GM12872 (cell line): ENCODE measurements around the gene TNFRSF1B.

ENCODE experiments used
- TF ChIP-seq, protein P1 (sequence below): IDR thresholded peaks from 3 replicates; pipeline ENCODE4 v1.5.1; 2011; ENCODE audit warnings: low read depth, mild to moderate bottlenecking, low read length, moderate library complexity; ENCODE audit not compliant: insufficient read depth

The TNFRSF1B gene

DNA sequence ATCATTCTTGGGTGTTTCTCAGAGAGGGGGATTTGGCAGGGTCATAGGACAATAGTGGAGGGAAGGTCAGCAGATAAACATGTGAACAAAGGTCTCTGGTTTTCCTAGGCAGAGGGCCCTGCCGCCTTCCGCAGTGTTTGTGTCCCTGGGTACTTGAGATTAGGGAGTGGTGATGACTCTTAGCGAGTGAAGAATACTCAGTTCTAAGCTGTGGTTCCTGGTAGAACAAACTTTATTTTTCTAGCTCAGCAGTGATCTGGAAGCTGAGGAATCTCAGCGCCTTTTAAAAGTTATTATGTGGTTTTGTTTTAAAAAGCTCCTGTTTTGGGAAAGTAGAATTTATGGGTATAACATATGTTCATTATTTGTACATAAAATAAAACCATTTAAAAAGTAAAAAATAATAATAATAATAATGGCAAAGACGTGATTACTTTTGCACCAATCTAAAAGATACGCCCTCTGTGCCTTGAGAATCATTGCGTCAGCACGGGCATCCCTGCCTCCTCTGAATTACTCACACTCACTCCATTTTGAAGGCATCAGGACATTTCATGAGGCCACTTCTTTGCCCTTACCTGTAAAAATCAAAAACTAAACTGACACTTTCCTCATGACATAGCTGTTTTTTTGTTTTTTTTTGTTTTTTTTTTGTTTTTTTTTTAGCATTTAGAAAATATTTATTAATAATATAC, 29.7 kb upstream of the TNFRSF1B start:
- TF ChIP-seq, protein P1, sequence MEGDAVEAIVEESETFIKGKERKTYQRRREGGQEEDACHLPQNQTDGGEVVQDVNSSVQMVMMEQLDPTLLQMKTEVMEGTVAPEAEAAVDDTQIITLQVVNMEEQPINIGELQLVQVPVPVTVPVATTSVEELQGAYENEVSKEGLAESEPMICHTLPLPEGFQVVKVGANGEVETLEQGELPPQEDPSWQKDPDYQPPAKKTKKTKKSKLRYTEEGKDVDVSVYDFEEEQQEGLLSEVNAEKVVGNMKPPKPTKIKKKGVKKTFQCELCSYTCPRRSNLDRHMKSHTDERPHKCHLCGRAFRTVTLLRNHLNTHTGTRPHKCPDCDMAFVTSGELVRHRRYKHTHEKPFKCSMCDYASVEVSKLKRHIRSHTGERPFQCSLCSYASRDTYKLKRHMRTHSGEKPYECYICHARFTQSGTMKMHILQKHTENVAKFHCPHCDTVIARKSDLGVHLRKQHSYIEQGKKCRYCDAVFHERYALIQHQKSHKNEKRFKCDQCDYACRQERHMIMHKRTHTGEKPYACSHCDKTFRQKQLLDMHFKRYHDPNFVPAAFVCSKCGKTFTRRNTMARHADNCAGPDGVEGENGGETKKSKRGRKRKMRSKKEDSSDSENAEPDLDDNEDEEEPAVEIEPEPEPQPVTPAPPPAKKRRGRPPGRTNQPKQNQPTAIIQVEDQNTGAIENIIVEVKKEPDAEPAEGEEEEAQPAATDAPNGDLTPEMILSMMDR: no peak

DNA sequence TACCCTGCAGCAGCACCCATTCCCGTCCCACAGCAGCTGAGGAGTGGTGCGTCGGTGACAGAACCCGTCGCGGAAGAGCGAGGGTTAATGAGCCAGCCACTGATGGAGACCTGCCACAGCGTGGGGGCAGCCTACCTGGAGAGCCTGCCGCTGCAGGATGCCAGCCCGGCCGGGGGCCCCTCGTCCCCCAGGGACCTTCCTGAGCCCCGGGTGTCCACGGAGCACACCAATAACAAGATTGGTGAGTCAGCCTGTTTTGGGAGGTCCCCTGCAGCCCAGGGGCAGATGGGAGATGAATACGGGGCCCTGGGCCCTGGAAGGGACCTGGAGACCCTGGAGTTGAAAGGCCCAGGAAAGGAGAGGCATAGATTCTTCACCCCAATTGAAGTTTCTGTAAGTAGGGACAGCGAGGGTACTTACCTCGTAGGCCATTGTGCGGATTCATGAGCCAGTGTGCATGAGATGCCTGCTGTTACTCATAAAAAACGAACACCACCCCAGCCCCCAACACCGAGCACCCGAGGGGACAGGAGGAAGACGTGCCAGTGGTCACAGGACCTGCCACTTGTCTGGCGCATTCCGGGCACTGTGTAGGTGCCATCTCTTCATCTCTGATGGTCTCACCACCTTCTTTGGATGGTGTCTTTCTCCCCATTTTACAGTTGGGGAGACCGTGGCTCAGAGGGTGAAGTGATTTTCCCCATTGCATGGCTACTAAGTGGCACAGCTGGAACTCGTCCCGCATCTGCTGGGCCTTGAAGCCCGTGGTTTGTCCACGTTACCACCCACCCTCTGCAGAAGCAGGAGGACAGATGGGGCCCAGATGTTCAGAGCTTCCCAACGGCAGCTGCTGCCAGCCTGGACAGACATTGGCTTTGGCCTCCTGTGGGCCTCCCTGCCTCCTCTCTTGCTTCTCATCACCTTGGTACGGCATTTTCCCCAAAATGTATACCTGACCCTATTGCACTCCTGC, 28.3 kb upstream of the TNFRSF1B start:
- TF ChIP-seq, protein P1: no peak

DNA sequence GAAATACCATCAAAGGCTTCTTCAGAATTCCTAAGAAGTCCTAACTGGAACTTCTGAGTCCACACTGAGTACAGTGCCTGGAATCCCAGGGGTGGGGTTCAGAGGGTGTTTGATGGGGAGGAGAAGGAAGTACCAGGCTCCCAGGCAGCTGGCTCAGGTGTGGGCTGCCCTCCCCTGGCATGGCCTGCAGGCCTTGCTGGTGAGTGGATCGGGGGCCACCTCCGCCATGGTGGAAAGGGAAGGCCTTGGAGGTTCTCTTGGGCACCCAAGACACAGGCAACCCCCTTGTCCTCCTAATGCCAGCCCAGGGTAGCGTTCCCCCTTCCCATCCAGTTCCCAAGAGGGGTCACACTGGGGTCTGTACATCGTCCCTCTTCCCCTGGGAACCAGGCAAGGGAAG, 26.8 kb upstream of the TNFRSF1B start:
- TF ChIP-seq, protein P1: no peak

DNA sequence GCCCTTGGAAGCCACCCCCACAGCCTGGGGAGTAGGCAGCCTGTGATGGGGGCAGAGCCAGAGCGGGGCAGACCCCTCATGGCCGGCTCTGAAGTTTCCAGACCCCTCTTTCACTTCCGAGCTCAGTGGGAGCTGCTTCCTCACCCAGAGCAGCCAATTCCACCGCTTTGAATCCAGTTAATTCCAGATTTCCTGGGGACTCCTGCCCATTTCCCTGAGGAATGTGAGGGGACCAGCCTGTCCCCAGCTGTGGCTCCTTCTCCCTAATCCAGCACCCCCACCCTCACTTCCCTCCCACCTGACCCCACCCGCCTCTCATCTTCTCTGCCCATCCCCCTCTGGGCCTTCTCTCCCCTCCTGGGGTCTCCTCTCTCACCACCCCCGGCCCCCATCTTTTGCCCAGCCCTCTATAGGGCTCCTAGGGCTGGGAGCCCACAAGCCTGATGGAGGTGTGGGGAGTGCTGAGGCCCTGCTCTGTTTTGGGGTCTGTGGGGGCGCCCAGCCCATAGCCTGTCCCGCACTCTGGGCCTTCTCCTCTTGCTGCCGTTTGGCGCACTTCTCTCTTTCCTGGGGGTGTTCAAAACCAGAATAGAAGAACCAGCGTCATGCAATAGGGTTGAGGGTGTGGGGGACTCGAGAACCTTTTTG, 26.2 kb upstream of the TNFRSF1B start:
- TF ChIP-seq, protein P1: no peak

DNA sequence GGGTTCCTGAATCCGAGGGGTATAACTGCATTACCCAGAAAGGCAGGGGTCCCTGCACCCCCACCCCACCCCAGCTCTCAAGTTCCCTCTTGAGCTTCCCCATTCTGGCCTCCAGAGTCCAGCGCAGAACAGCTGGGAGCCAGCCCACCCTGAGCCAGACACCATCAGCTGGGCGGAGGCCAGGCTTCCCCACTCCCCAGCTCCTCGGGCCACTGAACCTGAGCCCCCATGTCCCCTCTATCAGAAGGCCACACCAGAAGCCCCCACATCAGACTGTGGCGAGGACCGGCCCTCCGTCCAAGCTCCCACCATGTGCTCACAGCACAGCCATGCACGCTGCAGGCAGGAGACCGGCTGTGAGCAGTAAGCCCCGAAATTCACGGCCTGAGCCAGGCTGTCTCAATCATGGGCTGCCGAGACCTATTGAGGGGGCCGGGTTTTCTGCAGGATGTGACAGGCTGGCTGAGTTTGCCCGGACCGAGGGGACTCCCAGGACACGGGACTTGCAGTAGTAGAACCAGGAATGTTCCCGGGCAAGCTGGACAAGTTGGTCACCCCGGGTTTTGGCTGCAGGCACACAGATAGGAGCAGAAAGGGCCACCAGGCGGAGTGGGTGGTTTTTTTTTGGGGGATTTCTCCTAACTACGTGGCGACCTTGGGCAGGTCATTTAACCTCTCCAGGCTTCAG, 25.5 kb upstream of the TNFRSF1B start:
- TF ChIP-seq, protein P1: no peak

DNA sequence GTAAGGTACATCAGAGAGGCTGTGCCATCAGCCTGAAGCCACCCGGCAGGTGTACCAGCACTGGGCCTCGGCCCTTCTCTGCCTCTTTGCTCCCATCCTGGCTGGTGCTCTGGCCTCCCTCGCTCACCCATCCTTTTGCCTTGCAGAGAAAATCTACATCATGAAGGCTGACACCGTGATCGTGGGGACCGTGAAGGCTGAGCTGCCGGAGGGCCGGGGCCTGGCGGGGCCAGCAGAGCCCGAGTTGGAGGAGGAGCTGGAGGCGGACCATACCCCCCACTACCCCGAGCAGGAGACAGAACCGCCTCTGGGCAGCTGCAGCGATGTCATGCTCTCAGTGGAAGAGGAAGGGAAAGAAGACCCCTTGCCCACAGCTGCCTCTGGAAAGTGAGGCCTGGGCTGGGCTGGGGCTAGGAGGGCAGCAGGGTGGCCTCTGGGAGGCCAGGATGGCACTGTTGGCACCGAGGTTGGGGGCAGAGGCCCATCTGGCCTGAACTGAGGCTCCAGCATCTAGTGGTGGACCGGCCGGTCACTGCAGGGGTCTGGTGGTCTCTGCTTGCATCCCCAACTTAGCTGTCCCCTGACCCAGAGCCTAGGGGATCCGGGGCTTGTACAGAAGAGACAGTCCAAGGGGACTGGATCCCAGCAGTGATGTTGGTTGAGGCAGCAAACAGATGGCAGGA, 24.5 kb upstream of the TNFRSF1B start:
- TF ChIP-seq, protein P1: no peak
